Esophagus muscularis mucosa (tissue), 3 donors: Measurements from ENCODE around the gene MRTFB.

Experiments used
- CTCF ChIP-seq, 3 experiments: fragments of 200-600 bp in 2 of 3; fragments of 450-650 bp in 1 of 3; sonication (generic) in 2 of 3; IDR thresholded peaks; one replicate each; pipeline ENCODE4 v1.5.1; 2017 to 2019; ENCODE audit warnings: antibody characterized with exemption in 3 of 3, mild to moderate bottlenecking in 2 of 3, moderate library complexity in 1 of 3
- POLR2AphosphoS5 ChIP-seq, 2 donors: sonication (generic); formaldehyde crosslinking; IDR thresholded peaks; one replicate each; pipeline ENCODE4 v1.6.1; 2017; ENCODE audit warnings: antibody characterized with exemption in 2 of 2

GRCh38 chr16:14275934-14276333, 204.8 kb downstream of the MRTFB start:
- TF ChIP-seq CTCF (IDR thresholded peaks at IDR 0.05) (no peak), POLR2AphosphoS5 (IDR thresholded peaks at IDR 0.05) (no peak)
